ENCODE results near the gene ZNF367. TPM values are rescaled to one million over a fixed set of nuclear protein-coding genes. Genes with fewer than 3 reads are reported as not detected.

The ZNF367 gene
- total and polyA plus RNA-seq, 9 of the 15 experiments (the other 6 are each of a cell fraction or from before 2014, with no cell fraction given): 2.7 to 14.4 (median 10.0) TPM

GRCh38 chr9:96420468-96421219 is 2.5 kb upstream of the ZNF367 start (continued):
- TF ChIP-seq ZBTB26 (CRISPR knock-in tag; IDR thresholded peaks at IDR 0.05) (peak; percentile 99), ZFP91 (CRISPR knock-in tag; IDR thresholded peaks at IDR 0.05) (no peak), MECOM (CRISPR knock-in tag; IDR thresholded peaks at IDR 0.05) (peak; percentile 99), KHSRP (IDR thresholded peaks at IDR 0.05) (no peak), BRD9 (IDR thresholded peaks at IDR 0.05; ENCODE audit: low read depth, partially characterized antibody) (no peak), ZNF354B (CRISPR knock-in tag; IDR thresholded peaks at IDR 0.05) (peak; percentile 96), TCF15 (CRISPR knock-in tag; IDR thresholded peaks at IDR 0.05) (peak; percentile 98), ETS2 (tag; IDR thresholded peaks at IDR 0.05; ENCODE audit: borderline replicate concordance, poor library complexity, severe bottlenecking) (peak; percentile 89), AFF1 (IDR thresholded peaks at IDR 0.05; ENCODE audit: low read depth in 1 of 2, partially characterized antibody in 2 of 2) (peak in 1 of 2 experiments; percentile 50), YY1 (IDR thresholded peaks at IDR 0.05; ENCODE audit: borderline replicate concordance in 1 of 3, control insufficient read depth in 1 of 3, extremely low read depth in 1 of 3, insufficient read depth in 3 of 3, insufficient read length in 1 of 3, insufficient replicate concordance in 2 of 3, low read depth in 1 of 3, low read length in 2 of 3) (peak in 2 of 3 experiments; percentile 52 to 84), POLR3A (IDR thresholded peaks at IDR 0.05; ENCODE audit: borderline replicate concordance, extremely low read depth, insufficient read depth, insufficient read length) (no peak)

Data from K562 (cell line).